IPS-11a (cell line): ENCODE data around the gene DLGAP1.

Source experiments
- H3K4me3 ChIP-seq: one replicate; pipeline ENCODE4 v1.5.1; 2013; ENCODE audit warnings: low read depth, low read length, control low read depth

The DLGAP1 gene

DNA sequence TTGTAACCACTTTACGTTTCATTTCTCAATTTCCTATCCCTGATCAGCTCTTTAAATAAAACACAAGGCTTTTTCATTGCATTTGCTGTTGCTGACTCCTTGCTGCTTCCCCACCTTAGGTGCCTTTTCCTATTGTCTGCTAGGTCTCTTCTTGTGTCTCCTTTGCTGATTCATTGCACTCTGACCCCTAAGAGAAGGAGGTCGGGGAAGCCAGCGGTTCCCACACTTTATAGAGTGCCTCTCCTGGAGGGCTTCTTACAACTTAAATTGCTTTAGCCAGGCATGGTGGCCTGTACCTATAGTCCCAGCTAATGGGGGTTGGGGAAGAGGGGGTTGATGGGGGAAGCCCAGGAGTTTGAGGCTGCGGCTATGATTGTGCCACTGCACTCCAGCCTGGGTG is 495.0 kb downstream of the DLGAP1 start:
- H3K4me3 ChIP-seq, result no peak overlapping the region

DNA sequence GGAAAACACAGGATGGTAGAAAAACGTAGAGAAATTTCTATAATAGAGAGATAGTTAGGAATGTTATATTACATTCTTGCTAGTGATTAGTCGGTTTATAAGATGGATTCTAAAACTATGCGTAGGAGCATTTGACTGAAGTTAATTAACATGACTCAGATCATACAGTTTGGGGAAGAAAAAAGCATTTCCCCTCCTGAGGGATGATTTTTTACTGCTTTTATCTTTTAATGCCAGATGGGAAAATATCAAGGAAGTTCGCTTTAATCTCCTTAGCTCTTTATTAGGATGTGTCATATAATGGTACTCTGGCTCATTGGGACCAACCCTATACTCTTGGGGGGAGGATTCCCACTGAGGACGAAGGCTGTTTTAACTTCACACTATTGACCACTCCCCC is 503.1 kb downstream of the DLGAP1 start:
- no peak overlapping the region for H3K4me3 ChIP-seq

DNA sequence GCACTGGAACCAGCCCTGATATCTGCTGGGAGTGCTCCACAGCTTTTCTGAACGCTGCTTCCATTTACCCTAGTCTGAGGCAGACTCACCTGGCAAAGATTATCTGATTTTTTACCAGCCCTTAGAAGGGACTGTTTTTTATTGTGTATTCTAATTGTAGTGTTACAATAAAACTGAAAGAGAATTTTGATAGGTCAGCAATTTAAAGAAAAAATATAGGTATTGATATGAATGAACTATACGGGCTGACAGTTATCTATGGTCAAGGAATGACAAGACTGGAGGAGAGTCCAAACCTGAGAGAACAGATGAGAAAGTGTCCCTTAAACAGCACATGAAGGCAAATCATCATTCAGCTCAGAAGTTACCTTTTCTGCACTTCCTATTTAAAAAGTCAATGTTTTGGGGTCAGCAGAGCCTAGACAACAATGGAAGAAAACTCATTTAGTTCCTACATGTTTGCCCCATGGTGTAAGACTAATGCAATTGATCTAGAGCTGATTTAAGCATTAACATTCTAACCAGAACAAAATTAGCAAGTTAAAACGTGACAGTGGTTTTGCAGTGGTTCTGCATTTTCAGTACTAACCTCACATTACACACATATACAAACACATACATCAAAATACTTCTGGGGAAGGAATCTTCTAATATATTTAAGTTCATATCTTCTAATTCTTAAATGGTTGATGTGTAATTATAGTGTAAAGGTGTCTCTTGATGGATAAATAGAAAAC is 504.3 kb downstream of the DLGAP1 start:
- H3K4me3 ChIP-seq, result no peak overlapping the region

DNA sequence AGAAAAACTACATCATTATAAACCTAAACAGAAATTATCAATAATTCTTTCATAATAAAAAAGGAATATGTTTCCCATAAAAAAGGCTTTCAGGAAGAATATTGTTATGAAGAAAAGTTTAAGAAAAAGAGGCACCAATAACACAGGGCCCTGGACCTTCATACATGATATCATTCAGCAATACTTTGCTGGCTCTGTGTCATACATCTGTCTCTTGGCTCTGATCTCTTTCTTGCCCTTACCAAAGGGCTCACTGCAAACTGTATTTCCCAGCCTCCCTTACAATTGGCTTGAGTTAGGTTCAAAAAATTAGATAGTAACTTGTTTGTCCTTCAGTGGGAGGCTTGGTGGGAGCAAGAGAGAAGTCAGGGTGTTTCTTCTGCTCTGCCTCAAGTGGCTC is 506.1 kb downstream of the DLGAP1 start:
- H3K4me3 ChIP-seq, result no peak overlapping the region

DNA sequence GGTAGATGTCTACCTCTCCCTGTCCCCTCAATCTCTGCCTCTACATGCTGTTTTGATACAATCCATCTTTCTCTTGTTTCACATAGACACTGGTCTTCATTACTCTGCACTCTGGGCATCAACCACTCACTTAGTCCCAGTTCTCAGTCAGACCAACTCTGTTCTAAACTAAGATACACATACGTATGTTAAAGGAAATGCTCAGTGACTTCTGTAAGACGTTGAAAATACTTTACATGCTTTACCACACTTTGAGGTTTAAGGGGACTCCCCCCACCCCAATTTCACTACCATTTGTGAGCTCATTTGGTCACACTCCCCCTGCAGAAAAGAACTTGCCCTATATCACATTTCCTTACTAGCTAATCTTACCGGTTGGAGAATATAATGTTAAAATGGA is 507.7 kb downstream of the DLGAP1 start:
- no peak overlapping the region for H3K4me3 ChIP-seq

DNA sequence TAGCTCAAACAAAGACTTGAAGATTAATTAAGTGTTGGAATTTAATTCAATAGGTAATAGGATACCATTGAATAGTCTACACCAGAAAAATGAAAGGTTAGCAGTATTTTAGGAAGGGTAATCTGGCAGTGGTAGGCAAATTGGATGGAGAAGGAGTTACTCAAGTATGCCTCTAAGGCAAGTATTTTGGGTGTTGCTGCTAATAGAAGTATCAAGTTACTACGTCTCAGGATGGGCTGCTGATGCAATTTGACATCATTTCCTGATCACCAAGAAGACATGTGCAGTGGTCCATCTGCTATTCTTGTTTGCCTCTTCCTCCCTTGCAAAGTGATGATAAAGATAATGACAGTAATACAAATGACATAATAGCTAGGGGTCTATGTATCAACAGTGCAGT is 519.8 kb downstream of the DLGAP1 start:
- H3K4me3 ChIP-seq, result no peak overlapping the region

DNA sequence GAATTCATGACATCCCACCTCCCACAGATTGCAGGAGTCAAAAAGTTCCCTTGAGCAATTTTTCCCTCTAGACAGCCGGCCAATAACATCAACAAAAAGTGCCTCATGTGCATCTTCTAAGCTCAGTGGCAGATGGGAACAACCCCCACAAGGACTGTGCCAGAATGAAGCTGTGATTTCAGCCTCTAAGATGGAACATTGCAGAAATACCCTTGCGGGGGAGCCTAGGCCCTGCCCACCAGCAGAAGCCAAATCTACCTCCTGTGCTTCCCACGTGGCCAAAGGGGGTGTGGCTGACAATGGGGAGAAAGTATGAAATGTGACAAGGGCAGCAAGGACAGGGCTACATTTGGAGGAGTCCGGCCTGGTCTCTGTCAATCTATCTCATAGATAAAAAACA is 522.8 kb downstream of the DLGAP1 start:
- no peak overlapping the region for H3K4me3 ChIP-seq

DNA sequence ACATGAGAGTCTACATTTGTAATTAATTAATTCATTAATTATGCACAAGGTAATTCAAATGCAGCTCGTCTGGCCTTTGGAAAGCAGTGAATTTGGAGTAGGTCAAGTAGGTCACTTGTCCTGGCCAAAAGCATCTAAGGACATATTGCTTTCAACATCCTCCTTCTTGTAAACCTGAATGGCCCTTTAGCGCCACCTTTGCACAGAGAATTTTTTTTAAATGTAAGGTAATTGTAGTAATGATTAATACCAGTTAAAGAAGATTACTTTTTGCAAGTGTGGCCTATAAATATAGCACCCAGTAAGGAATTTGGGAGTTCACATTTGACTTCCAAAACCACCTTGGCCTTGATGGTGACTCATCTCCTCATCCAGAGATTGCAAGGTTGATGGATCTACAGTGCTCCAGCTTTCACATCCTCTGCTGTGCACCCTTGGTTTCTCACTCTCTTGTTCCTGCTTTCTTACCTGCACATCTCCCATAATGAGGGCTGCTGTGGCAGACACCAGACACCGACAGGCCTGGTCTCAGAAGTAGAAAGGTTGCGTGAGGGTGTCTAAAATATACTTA is 523.5 kb downstream of the DLGAP1 start:
- no peak overlapping the region for H3K4me3 ChIP-seq

DNA sequence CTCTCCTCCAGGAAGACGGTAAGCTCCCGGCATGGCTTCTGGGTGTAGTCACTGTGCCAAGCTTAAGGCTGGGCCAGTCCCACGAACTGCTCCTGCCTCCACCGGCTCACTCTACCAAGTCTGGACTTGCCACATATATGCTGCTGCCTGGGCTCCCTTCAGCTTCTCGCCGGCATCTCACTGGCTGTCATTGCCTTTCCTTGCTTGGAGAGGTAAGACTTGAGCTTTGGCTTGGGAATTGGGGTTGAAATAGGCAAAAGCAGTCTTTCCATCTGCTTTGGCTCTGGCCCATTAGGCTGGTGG is 524.1 kb downstream of the DLGAP1 start:
- H3K4me3 ChIP-seq, result no peak overlapping the region

DNA sequence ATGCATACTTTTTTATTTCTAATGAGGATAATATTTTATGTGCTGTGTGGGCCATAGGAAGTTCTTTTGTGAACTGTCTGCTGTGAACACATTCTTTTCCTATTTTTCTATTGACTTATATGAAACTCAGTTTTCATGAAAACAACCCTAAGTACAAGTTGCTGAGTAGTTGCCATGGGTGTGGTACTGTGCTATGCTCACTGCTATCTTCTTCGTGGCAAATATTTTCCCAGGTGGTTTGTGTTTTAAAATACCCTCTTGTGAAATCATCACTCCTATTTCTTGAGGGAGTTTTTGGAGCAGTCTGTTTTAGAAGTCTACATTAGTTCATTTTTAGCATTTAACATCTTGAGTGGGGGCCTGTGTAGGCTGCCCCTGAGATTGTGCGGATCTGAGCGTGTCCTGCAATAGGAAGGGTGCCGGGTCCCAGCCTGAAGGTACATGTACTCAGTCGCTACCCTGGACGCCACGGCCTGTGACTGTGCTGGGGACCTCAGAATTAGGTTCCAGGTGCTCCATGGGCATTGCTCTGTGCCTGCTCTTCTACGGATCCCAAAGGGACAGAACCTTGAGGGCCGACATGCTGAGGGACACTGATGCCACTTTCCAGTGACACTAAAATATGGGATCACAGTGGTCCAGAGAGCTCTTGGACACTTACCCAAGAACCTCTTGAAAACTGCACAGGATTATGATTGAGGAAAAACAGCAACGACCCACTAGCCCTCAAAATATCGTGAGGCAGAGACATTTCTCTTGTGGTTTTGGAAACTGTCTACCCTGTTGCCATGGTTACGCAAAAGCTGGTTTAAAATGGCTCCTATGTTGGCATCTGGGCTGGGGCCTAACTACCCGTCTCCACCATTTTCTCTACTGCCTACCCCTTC is 524.7 kb downstream of the DLGAP1 start:
- no peak overlapping the region for H3K4me3 ChIP-seq

DNA sequence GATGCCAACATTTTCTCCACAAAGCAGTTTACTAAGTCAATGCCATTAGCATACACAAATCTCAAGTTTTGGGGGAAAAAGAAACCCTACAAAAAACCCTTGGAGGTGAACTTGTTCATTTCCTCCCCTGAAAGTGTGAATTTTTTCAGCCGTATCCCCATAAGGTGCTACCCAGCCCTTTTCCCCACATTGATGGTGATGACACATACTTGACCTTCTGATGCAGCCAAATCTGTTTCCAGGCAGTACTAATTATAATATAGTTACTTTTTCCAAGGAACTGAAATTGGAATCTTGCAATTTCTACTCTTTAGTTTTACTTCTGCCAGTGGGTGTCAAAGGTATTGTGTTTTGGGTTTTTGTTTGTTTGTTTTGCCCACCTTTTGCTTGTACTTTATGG is 530.7 kb downstream of the DLGAP1 start:
- H3K4me3 ChIP-seq, result no peak overlapping the region

DNA sequence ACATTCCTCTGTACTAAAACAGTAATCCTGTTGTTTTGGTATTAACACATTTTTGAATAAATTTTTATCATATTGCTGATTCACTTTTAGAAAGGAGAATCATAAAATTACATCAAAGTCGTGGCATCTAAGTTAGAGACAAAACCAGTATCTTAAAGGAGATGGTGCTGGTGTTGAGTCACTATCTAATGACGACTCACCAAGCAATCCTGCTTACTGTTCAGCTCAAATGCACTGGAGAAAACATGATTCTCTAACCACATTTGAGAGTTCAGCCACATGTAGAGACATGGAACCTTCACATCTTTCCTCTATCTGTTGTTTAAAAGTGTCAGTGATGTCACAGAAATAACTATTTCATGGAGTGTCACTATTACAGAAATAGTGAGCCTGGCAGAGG is 531.4 kb downstream of the DLGAP1 start:
- H3K4me3 ChIP-seq, result no peak overlapping the region

DNA sequence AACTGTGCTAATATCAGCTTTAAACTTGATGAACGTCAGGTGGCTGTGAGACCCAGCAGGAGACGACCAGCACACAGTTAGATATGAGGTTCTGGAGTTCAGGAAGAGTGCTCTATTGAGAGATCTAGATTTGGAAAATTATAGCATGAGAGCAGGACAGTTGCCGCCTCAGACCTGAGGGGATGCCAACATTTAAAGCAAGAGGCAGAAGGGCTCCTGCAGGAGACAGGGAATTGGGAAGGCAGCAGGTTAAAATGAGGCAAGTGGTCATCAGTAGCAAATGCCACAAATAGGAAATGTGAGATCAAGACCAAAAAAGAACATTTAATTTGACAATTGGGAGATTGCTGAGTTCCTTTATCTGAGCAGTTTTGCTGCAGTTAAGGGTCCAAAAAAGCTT is 533.3 kb downstream of the DLGAP1 start:
- H3K4me3 ChIP-seq, result no peak overlapping the region

DNA sequence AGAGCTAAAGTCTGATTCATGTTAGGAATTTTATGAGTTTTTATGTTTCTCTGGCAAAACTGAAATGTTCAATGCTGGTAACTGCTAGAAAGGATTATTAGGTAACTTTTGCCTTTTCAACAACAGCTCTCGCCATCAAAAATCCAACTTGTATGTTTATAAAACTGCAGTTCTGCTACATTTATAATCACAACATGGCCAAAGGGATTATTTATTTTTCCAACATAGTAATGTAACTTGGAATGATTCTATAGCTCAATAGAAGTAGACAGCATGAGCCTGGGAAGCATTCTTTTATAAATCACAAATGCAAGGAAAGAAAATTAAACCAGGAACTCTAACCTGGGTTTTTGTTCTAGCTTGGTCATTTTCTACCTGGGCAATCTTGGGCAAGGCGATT is 534.3 kb downstream of the DLGAP1 start:
- H3K4me3 ChIP-seq, result no peak overlapping the region

DNA sequence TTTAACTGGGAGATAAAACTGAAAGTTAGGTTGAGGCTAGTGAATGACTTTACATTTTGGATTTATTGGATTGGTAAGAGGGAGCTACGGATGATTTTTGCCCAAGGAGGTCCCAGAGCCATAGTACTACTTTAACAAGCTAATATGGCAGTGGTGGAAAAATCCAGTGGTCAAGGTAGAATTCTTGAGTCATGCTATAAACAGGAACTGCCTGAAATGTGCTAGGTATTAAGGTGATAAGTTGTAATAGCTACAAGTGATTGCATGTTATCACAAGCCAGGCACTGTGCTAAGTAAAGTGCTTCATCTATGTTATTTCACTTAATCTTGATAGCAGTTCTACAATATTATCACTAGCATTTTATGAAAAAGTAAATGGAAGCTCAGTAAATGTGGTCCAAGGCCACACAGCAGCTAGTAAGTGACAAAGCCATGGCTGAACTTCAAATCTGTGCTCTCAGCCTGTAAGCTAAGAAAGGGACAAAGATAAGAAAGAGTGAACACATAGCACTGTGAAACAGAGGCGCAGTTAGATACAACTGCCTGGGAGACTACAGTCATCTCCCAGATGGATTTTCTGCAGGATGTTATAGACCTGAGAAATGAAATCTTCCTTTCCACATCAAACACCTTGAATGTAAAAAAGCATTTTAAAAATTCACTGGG is 535.6 kb downstream of the DLGAP1 start:
- no peak overlapping the region for H3K4me3 ChIP-seq

DNA sequence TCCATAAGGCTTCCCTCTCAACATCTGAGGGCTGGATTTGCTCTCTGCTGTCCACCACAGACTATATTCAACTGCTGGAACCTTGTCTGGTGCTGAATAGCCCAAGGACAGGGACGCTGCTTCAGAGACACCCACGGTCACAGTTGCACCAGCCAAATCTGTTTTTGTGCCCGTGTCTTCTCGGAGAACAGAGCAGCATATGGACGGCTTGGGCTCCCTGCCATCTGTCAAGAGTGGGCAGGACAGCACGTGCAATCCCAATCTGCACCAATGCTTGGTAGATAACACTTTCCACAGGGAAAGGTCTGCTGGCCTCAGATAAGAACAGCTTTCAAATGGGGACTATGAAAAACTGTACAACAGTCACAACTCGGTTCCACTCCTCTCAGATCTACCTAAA is 539.0 kb downstream of the DLGAP1 start:
- H3K4me3 ChIP-seq, result no peak overlapping the region

DNA sequence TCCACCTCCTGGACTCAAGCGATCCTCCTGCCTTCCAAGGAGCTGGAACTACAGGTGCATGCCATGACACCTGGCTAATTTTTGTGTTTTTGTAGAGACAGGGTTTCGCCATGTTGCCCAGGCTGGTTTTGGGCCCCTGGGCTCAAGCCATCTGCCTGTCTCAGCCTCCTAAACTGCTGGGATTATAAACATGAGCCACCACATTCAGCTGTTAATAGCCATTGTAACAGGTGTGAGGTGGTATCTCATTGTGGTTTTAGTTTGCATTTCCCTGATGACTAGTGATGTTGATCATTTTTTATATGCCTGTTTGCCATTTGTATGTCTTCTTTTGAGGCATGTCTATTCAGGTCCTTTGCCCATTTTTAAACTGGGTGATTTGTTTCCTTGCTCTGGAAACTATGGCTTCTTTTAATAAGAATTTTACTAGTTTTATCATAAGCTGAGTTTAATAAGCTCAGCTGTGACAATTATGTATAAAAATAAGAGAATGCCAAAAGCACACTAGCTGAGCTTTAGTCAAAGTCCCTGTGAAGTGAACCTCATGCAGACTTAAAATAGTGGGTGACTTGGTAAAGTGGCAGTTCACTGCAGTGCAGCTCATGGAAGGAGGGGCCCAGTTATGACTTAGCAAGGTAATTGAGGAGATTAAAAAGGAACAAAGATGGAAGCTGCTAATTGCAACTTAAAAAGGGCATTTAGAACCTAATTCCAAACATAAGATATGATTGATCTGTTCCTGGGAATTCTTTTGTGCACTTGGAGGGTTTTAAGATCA is 540.1 kb downstream of the DLGAP1 start:
- no peak overlapping the region for H3K4me3 ChIP-seq

DNA sequence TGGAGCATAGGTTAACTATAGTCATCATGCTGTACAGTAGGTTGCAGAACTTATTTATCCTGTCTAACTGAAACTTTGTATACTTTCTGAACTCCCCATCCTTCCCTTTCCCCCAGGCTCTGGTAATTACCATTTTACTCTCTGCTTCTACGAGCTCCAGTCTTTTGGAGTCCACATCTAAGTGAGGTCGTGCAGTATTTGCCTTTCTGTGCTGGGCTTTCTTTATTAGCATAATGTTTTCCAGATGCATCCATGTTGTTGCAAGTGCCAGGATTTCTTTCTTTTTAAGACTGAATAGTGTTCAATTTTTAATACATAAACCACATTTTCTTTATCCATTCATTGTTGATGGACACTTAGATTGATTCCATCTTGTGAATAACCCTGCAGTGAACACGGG is 541.0 kb downstream of the DLGAP1 start:
- no peak overlapping the region for H3K4me3 ChIP-seq

DNA sequence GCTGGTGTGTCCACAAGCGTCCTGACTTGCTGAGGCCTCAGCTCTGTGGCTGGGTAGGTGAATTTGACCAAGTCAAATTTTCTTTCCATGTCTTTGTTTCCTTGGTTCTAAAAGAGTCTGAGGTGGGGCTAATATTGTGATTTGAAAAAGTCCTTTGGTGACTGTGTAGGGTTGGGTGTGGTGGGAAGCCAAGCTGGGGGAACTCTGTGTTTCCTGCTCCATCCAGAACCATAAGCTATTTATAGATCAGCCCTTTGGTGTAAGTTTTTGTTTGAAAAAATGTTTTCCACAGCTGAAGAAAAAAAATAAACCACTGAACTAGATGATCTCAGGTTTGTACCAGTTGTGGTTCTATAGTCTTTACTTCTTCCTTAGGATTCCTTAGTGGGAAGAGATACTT is 542.4 kb downstream of the DLGAP1 start:
- no peak overlapping the region for H3K4me3 ChIP-seq

DNA sequence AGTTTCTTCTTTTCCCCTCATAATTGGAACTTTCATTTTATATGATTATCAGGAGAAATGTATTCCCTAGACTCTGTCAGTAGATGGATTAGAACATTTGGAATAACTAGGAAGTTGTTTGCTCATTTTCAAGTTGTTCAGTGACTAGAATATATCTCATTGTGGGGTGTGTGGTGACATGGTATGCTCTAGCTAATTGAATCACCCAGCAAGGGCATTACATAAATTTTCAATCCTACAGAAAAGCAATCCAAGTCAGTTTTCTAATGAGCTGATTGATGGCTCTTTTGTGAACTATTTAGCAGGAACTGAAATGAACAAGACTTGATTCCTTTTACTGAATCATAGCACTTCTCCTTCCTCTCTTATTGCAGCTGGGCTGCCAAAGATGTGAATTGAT is 543.7 kb downstream of the DLGAP1 start:
- no peak overlapping the region for H3K4me3 ChIP-seq

DNA sequence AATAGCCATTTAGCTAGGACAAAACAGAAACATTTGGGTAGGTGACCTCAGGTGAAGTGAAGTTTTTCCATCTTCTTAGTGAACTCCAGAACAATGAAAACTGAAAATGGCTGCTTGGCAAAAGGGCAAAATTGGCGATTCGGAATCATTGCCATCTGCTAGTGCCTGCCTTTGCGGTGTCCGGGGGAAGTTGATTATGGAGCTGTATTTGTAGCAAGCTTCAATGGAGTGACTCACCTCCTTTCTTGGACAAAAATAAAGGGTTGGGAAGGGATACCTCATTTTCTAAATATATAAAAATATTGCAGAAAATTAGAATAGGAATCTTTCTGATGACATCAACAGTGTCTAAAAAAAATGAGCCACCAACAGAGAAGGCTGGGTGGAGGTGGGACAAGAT is 544.6 kb downstream of the DLGAP1 start:
- no peak overlapping the region for H3K4me3 ChIP-seq
